ENCODE results near the gene ASTN2.

ASTN2 gene

GRCh38 chr9:117296453-117296852, 118.4 kb downstream of the ASTN2 start:
- TF ChIP-seq ZFX (IDR thresholded peaks at IDR 0.05) = no peak
- no peak for TF ChIP-seq CTCF (conservative IDR thresholded peaks at IDR 0.05)
- no peak overlapping the region for H3K27ac ChIP-seq

GRCh38 chr9:117293206-117294114, 121.4 kb downstream of the ASTN2 start:
- no peak for TF ChIP-seq ZFX (IDR thresholded peaks at IDR 0.05)
- TF ChIP-seq CTCF (conservative IDR thresholded peaks at IDR 0.05) = no peak
- H3K27ac ChIP-seq = no peak overlapping the region

- H3K27ac ChIP-seq = no peak overlapping the region
- no peak for TF ChIP-seq CTCF (conservative IDR thresholded peaks at IDR 0.05)
- TF ChIP-seq ZFX (IDR thresholded peaks at IDR 0.05) = no peak
Observed at GRCh38 chr9:117290856-117291622, 123.8 kb downstream of the ASTN2 start.

GRCh38 chr9:117290306-117290840, 124.5 kb downstream of the ASTN2 start:
- no peak overlapping the region for H3K27ac ChIP-seq
- TF ChIP-seq CTCF (conservative IDR thresholded peaks at IDR 0.05) = no peak
- TF ChIP-seq ZFX (IDR thresholded peaks at IDR 0.05) = no peak

GRCh38 chr9:117286245-117286644, 128.6 kb downstream of the ASTN2 start:
- TF ChIP-seq CTCF (conservative IDR thresholded peaks at IDR 0.05) = no peak
- no peak for TF ChIP-seq ZFX (IDR thresholded peaks at IDR 0.05)
- no peak overlapping the region for H3K27ac ChIP-seq

- H3K27ac ChIP-seq = no peak overlapping the region
- TF ChIP-seq CTCF (conservative IDR thresholded peaks at IDR 0.05) (no peak), ZFX (IDR thresholded peaks at IDR 0.05) (no peak)
Observed at GRCh38 chr9:117284414-117284813, 130.4 kb downstream of the ASTN2 start.

- H3K27ac ChIP-seq = no peak overlapping the region
- TF ChIP-seq ZFX (IDR thresholded peaks at IDR 0.05) (no peak), CTCF (conservative IDR thresholded peaks at IDR 0.05) (no peak)
Observed at GRCh38 chr9:117282541-117282940, 132.3 kb downstream of the ASTN2 start.
